Activated naive CD4-positive, alpha-beta T cell treated with anti-CD3 and anti-CD28 coated beads, Interleukin-2, amount 10 ng/mL, durations not matched to agents 7 days and 5 days (primary cell): Measurements from ENCODE around the gene TRMT2A.

ENCODE experiments used
- CTCF ChIA-PET: fragments of 350-600 bp; sonication (Branson Sonifier 250); formaldehyde crosslinking; loops from one replicate; lab custom pipeline; 2021; ENCODE audit warnings: antibody characterized with exemption; lab: Charles Lee
- DNase-seq: peaks from one replicate; pipeline ENCODE4 v3.0.0-alpha.2; 2020
- H3K27ac Mint-ChIP-seq: one replicate; pipeline ENCODE4 v1.8.0; 2021; ENCODE audit warnings: mild to moderate bottlenecking, moderate library complexity, mixed read lengths
- H3K27me3 Mint-ChIP-seq: one replicate; pipeline ENCODE4 v1.8.0; 2021; ENCODE audit warnings: mild to moderate bottlenecking, mixed read lengths
- H3K36me3 Mint-ChIP-seq: one replicate; pipeline ENCODE4 v1.8.0; 2021; ENCODE audit warnings: mixed read lengths
- H3K4me1 Mint-ChIP-seq: one replicate; pipeline ENCODE4 v1.8.0; 2021; ENCODE audit warnings: mixed read lengths
- H3K4me3 Mint-ChIP-seq: one replicate; pipeline ENCODE4 v1.8.0; 2021; ENCODE audit warnings: mild to moderate bottlenecking, moderate library complexity, mixed read lengths
- H3K9me3 Mint-ChIP-seq: one replicate; pipeline ENCODE4 v1.8.0; 2021; ENCODE audit warnings: mixed read lengths

Gene TRMT2A

GRCh38 chr22:20062043-20062765, 54.8 kb downstream of the TRMT2A start:
- no peaks in the 10 kb centered on the region for H3K27me3 Mint-ChIP-seq
- peaks cover 2% of the 10 kb centered on the region for H3K4me1 Mint-ChIP-seq
- H3K9me3 Mint-ChIP-seq, result no peaks in the 10 kb centered on the region
- H3K4me3 Mint-ChIP-seq, result no peak overlapping the region
- no peak overlapping the region for H3K27ac Mint-ChIP-seq
- CTCF ChIA-PET, result no interaction called here
- peaks cover 9% of the 10 kb centered on the region for H3K36me3 Mint-ChIP-seq
- DNase-seq, result no peak
